Keratinocyte (primary cell): ENCODE data around the gene SOX14.

Experiments used
- EZH2 ChIP-seq: IDR thresholded peaks from one replicate; pipeline ENCODE4 v1.6.1; 2012; ENCODE audit warnings: inconsistent platforms, mild to moderate bottlenecking, low read length, moderate library complexity
- TF ChIP-seq, protein P1 (sequence below), 3 experiments: IDR thresholded peaks in 1 of 3; conservative IDR thresholded peaks in 1 of 3; optimal IDR thresholded peaks in 1 of 3; 2 replicates in 2 of 3; 3 replicates in 1 of 3; pipeline versions ENCODE3 to v1.5.1; 2011; ENCODE audit warnings: low read length in 3 of 3, mild to moderate bottlenecking in 3 of 3, moderate library complexity in 2 of 3, control low read depth in 1 of 3, inconsistent platforms in 1 of 3; ENCODE audit not compliant: insufficient read depth in 2 of 3; ENCODE audit errors: extremely low read depth in 1 of 3

DNA sequence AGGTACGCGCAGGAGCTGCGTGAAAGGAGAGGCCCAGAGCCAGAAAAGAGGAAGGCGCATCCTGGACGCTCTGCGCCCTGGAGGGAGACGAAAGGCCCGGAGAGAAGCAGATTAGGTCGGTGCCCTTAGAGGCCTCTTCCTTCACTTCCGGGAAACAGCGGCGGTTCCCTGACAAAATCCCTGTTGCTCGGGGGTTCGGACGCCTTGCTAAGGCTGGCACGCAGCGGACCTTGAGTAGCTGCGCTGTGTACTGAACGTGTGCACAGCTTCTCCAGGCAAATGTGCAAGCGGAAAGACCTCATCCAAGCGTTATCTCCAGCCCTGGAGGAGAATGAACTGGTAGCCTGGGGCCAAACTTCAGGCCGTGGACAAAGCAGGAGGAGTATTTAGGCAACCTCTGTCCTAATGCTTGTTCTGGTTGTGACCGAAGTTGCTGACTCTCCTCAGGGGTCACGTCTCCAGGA, 3.0 kb upstream of the SOX14 start:
- TF ChIP-seq, protein P1, sequence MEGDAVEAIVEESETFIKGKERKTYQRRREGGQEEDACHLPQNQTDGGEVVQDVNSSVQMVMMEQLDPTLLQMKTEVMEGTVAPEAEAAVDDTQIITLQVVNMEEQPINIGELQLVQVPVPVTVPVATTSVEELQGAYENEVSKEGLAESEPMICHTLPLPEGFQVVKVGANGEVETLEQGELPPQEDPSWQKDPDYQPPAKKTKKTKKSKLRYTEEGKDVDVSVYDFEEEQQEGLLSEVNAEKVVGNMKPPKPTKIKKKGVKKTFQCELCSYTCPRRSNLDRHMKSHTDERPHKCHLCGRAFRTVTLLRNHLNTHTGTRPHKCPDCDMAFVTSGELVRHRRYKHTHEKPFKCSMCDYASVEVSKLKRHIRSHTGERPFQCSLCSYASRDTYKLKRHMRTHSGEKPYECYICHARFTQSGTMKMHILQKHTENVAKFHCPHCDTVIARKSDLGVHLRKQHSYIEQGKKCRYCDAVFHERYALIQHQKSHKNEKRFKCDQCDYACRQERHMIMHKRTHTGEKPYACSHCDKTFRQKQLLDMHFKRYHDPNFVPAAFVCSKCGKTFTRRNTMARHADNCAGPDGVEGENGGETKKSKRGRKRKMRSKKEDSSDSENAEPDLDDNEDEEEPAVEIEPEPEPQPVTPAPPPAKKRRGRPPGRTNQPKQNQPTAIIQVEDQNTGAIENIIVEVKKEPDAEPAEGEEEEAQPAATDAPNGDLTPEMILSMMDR (optimal IDR thresholded peaks at IDR 0.05 in 1 of 3, IDR thresholded peaks at IDR 0.05 in 1 of 3, conservative IDR thresholded peaks at IDR 0.05 in 1 of 3; ENCODE audit: extremely low read depth in 1 of 3, insufficient read depth in 2 of 3, low read length in 3 of 3), result no peak
- peak; percentile 7 for TF ChIP-seq EZH2
